DOHH2 (cell line): ENCODE data around the gene TMEM119.

ENCODE experiments used
- H3F3A ChIP-seq: fragments of 200-600 bp; sonication (generic), shearing (Covaris generic); 2 replicates; pipeline ENCODE4 v1.6.0; 2016; ENCODE audit warnings: antibody characterized with exemption, mild to moderate bottlenecking; ENCODE audit not compliant: control insufficient read depth, insufficient read depth
- H3K27ac ChIP-seq: fragments of 200-600 bp; sonication (generic); 2 replicates; pipeline ENCODE4 v1.5.1; 2014; ENCODE audit warnings: low read depth, mild to moderate bottlenecking, low read length, moderate library complexity
- H3K27me3 ChIP-seq: fragments of 200-600 bp; sonication (generic); 2 replicates; pipeline ENCODE4 v1.6.1; 2014; ENCODE audit warnings: mild to moderate bottlenecking, low read length, mixed read lengths; ENCODE audit not compliant: control insufficient read depth
- H3K36me3 ChIP-seq: fragments of 200-600 bp; sonication (generic); 2 replicates; pipeline ENCODE4 v1.6.1; 2014; ENCODE audit warnings: mild to moderate bottlenecking, low read length, moderate library complexity, mixed read lengths; ENCODE audit not compliant: control insufficient read depth
- H3K4me1 ChIP-seq: fragments of 200-600 bp; sonication (generic); 2 replicates; pipeline ENCODE4 v1.6.1; 2014; ENCODE audit warnings: mild to moderate bottlenecking, low read length, mixed read lengths; ENCODE audit not compliant: control insufficient read depth
- H3K4me2 ChIP-seq: fragments of 200-600 bp; sonication (generic); 2 replicates; pipeline ENCODE4 v1.6.0; 2014; ENCODE audit warnings: mild to moderate bottlenecking, low read length, moderate library complexity
- H3K4me3 ChIP-seq: fragments of 200-600 bp; sonication (generic); 2 replicates; pipeline ENCODE4 v1.5.1; 2014; ENCODE audit warnings: mild to moderate bottlenecking, low read length, mixed read lengths
- H3K79me2 ChIP-seq: fragments of 200-600 bp; sonication (generic); 2 replicates; pipeline ENCODE4 v1.6.1; 2014; ENCODE audit warnings: mild to moderate bottlenecking, low read length, mixed read lengths; ENCODE audit not compliant: control insufficient read depth
- H3K9me2 ChIP-seq: fragments of 200-600 bp; sonication (generic); replicated peaks from 2 replicates; pipeline ENCODE4 v1.6.1; 2014; ENCODE audit warnings: mild to moderate bottlenecking, low read length, mixed read lengths; ENCODE audit not compliant: control insufficient read depth
- H3K9me3 ChIP-seq: fragments of 200-600 bp; sonication (generic); 2 replicates; pipeline ENCODE4 v1.6.1; 2014; ENCODE audit warnings: antibody characterized with exemption, low read length, mixed read lengths; ENCODE audit not compliant: control insufficient read depth, insufficient read depth
- H4K20me1 ChIP-seq: fragments of 200-600 bp; sonication (generic); 2 replicates; pipeline ENCODE4 v1.6.0; 2014; ENCODE audit warnings: low read depth, mild to moderate bottlenecking, antibody characterized with exemption, low read length, moderate library complexity; ENCODE audit not compliant: control insufficient read depth, insufficient read depth
- CTCF ChIP-seq: fragments of 200-600 bp; sonication (generic); IDR thresholded peaks from one replicate; pipeline ENCODE4 v1.5.1; 2014; ENCODE audit warnings: antibody characterized with exemption, mild to moderate bottlenecking, low read depth, low read length; ENCODE audit not compliant: poor library complexity, severe bottlenecking
- EZH2phosphoT487 ChIP-seq: fragments of 200-600 bp; sonication (generic); IDR thresholded peaks from 2 replicates; pipeline ENCODE4 v1.6.1; 2017; ENCODE audit warnings: borderline replicate concordance, mild to moderate bottlenecking, antibody characterized with exemption, low read length, moderate library complexity, mixed read lengths

TMEM119 gene

GRCh38 chr12:108563136-108563803 lies 34.6 kb downstream of the TMEM119 start:
- Histone ChIP-seq H3F3A (peaks cover 11% of the 10 kb centered on the region), H3K36me3 (peaks cover 76% of the 10 kb centered on the region), H3K9me2 (no peaks in the 10 kb centered on the region), H3K4me1 (peaks cover 66% of the 10 kb centered on the region), H3K9me3 (no peaks in the 10 kb centered on the region), H3K27ac (peak overlapping the region; percentile 46), H3K4me2 (peak overlapping the region; percentile 96), H4K20me1 (peaks cover 2% of the 10 kb centered on the region; the same call in 1 of the 2 replicates), H3K4me3 (peak overlapping the region; percentile 93), H3K79me2 (peaks cover 57% of the 10 kb centered on the region), H3K27me3 (no peaks in the 10 kb centered on the region)
- no peak for TF ChIP-seq EZH2phosphoT487
- TF ChIP-seq CTCF: peak; percentile 89

- peaks cover 7% of the 10 kb centered on the region; the same call in 1 of the 2 replicates for H4K20me1 ChIP-seq
- no peaks in the 10 kb centered on the region for H3K9me2 ChIP-seq
- H3K9me3 ChIP-seq: no peaks in the 10 kb centered on the region
- H3K4me2 ChIP-seq: peak within 1 kb of the TSS; percentile 98
- peaks cover 64% of the 10 kb centered on the region for H3K79me2 ChIP-seq
- peaks cover 8% of the 10 kb centered on the region; the same call in 1 of the 2 replicates for H3F3A ChIP-seq
- peak within 1 kb of the TSS; percentile 93 for H3K4me3 ChIP-seq
- H3K27me3 ChIP-seq: no peaks in the 10 kb centered on the region
- H3K4me1 ChIP-seq: peaks cover 65% of the 10 kb centered on the region
- peak within 1 kb of the TSS; percentile 87 for H3K27ac ChIP-seq
- peaks cover 76% of the 10 kb centered on the region for H3K36me3 ChIP-seq
- TF ChIP-seq CTCF (no peak), EZH2phosphoT487 (no peak)
Measured at GRCh38 chr12:108562348-108563135, 35.3 kb downstream of the TMEM119 start, which contains the start of gene ISCU. Gene ISCU, plus strand, starts transcription at chr12:108562596. Its CDS starts 27 bp downstream, at chr12:108562623.

GRCh38 chr12:108561852-108562347 lies 36.0 kb downstream of the TMEM119 start:
- H3K27ac ChIP-seq: peak overlapping the region; percentile 87
- H3K4me3 ChIP-seq: peak overlapping the region; percentile 93

More at GRCh38 chr12:108561852-108562347, 36.0 kb downstream of the TMEM119 start:
- no peaks in the 10 kb centered on the region for H3K27me3 ChIP-seq
- H4K20me1 ChIP-seq: peaks cover 7% of the 10 kb centered on the region; the same call in 1 of the 2 replicates
- peak overlapping the region; percentile 98 for H3K4me2 ChIP-seq
- peaks cover 8% of the 10 kb centered on the region; the same call in 1 of the 2 replicates for H3F3A ChIP-seq
- H3K79me2 ChIP-seq: peaks cover 70% of the 10 kb centered on the region
- H3K9me3 ChIP-seq: no peaks in the 10 kb centered on the region
- TF ChIP-seq CTCF: no peak
- peaks cover 63% of the 10 kb centered on the region for H3K4me1 ChIP-seq
- peaks cover 74% of the 10 kb centered on the region for H3K36me3 ChIP-seq
- no peaks in the 10 kb centered on the region for H3K9me2 ChIP-seq
